Hematopoietic multipotent progenitor cell treated with erythropoietin and hydrocortisone succinate and interleukin-3 and kit ligand, for 15 days (in vitro differentiated cells): Measurements from ENCODE around the gene DDX10.

Source experiments
- DNase-seq: peaks from one replicate; pipeline ENCODE4 v3.0.0-alpha.2; 2015; ENCODE audit warnings: low spot score

DDX10 gene

GRCh38 chr11:108906826-108907225 lies 242.0 kb downstream of the DDX10 start:
- no peak for DNase-seq

- DNase-seq: no peak
Measured at GRCh38 chr11:108909041-108909440, 244.2 kb downstream of the DDX10 start.

GRCh38 chr11:108909921-108910320 lies 245.1 kb downstream of the DDX10 start:
- DNase-seq: no peak

- no peak for DNase-seq
Measured at GRCh38 chr11:108912581-108912980, 247.7 kb downstream of the DDX10 start.

- no peak for DNase-seq
Measured at GRCh38 chr11:108913204-108913603, 248.3 kb downstream of the DDX10 start.

- DNase-seq: no peak
Measured at GRCh38 chr11:108914211-108914610, 249.3 kb downstream of the DDX10 start.

- no peak for DNase-seq
Measured at GRCh38 chr11:108914981-108915380, 250.1 kb downstream of the DDX10 start.

- DNase-seq: no peak
Measured at GRCh38 chr11:108915666-108916065, 250.8 kb downstream of the DDX10 start.

DNA sequence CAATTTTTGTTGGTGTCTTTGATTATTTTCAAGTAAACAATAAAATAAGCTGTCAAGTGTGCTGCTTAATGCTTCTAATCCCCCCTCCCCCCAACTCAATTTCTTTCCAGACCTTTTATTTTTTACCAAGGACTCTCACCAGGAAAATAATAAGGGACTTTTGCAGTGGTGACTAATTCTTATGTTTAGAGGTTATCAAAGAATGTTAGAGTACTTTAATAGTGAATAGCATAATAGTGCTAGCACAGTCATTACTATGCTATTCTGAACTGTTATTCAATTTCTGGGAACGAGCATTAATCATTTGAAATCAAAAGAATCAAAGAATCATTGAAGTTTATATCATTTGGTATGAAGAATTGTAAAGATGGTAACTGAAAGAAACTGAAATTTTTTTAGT lies 251.4 kb downstream of the DDX10 start:
- no peak for DNase-seq

DNA sequence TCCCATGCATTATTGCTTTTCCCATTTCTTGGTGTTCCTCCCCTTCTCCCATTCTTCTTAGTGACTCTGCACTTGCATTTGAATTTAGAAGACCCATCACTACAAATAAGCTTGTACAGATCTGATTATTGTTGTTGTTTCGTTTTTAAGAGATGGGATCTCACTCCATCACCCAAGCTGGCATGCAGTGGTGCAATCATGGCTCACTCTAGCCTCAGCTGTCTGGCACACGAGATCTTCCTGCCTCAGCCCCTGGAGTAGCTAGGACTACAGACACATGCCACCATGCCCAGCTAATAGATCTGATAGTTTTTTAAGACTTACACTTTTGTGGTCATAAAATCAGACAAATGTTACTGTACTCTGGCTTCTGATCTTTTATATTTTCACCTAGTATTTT lies 252.1 kb downstream of the DDX10 start:
- DNase-seq: no peak

- no peak for DNase-seq
Measured at GRCh38 chr11:108921211-108921610, 256.3 kb downstream of the DDX10 start.

DNA sequence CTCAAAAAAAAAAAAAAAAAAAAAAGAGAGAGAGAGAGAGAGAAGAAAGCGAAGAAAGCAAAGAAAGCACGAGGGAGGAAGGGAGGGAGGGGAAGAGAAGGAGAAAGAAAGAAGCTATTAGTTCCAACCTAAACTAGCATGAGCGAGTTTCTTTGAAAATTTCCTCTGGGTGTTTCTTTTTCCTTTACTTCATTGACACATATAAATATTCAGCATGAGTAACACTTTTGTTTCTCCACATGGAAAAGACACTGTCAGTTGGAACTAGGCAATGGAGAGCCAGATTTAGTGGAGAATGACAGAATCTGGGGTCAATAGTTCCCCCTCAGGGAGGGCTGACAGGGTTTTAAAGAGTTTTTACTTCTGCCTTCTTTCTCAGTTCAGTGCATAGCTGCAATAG lies 257.4 kb downstream of the DDX10 start:
- no peak for DNase-seq

DNA sequence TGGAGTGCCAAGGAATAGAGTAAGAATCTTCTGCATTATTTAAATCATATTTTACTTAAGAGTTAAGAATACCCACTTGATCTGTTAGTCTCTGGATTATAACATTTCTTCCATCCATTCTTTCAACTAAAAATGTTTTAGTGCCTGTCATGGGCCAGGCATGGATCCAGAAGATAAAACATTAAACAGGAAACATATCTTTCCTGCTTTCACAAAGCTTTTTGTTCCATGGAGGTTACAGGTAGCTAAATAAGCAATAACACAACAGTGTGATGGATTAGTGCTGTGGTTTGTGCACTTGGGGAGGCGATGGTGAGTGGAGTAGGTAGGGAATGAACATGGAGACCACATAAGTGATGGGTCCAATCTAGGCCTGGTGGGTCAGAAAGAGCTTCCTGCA lies 258.5 kb downstream of the DDX10 start:
- no peak for DNase-seq

DNA sequence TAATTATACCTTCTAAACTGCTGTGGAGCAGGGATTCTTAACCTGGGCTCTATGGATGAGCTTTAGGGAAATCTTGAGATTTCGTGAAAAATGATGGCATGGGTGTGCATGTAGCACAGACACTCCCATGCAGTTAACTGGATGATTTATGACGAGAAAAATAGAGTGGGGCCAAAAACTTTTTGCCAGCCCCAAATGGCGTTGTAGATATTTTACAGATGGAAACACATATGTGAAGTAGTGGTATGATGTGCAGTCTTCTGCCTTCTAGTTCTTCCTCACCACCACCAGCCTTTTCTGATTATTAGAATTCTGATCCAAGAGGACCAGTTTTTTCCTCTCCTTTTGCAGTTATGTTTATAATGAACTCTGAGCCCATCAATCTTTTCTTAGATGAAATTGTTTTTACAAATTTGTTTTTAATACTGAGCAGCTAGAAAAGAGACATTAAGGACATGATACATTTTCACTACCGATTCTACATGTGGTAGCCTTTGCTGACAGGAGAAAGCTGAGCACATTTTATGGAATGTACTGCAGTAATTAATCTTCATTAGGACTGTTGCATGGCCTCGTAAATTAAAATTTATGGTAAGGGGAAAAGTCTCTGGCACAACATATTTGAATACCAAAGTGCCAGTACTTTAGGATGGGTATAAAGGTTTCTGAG lies 261.4 kb downstream of the DDX10 start:
- no peak for DNase-seq

DNA sequence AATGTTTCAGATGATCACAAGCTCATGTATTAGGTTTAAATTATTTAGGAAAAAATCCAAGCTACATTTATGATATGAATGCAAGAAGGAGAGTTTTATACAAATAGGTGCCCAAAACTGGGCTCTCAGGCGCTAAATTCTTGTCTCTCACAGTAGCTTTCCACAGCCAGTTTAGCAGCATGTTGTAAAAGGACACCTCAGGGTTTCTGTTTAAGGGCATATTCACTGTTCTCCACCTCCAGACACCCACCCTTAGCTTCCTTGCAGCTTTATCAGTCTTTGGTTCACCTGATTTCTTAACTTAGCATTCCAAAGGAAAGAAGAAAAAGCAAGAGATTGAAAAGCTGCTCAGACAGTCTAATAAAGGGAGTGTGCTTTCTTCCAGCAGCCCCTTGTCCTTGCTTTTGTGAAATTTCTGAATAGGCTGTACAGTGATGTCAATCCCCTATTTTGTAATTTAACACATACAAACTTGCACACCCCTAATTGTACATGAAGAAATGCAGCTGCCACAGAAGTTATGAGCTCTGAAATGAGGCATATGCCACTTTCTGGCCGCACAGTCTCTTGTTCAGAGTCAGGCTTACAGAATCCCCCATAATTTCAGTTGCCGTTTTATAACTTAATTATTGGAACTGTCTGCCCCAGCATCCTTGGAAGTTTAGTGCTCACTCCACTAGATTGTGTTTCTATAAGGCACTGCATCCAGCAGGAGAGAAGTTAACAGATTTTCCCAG lies 262.1 kb downstream of the DDX10 start:
- no peak for DNase-seq

GRCh38 chr11:108927791-108928545 lies 263.1 kb downstream of the DDX10 start:
- no peak for DNase-seq

- DNase-seq: no peak
Measured at GRCh38 chr11:108929241-108929640, 264.4 kb downstream of the DDX10 start.

GRCh38 chr11:108931168-108931567 lies 266.3 kb downstream of the DDX10 start:
- DNase-seq: no peak

DNA sequence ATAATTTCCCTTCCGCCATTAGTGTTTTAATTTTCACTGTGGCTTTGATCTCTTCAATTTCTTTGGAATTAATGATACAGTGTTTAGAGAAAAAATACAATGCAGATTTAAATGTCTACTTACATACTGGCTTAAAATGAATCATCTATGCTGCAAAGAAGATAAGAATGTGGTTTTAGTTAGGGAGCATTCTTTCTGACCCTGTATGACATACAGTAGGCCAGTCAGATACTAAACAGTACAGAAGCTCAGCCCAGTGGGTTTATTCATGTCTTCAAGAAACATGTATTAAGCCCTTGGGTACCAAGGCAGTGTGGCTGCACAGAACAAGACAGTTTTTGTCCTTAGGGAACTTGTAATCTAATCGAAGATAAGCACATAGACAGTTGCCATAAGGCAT lies 268.8 kb downstream of the DDX10 start:
- no peak for DNase-seq

DNA sequence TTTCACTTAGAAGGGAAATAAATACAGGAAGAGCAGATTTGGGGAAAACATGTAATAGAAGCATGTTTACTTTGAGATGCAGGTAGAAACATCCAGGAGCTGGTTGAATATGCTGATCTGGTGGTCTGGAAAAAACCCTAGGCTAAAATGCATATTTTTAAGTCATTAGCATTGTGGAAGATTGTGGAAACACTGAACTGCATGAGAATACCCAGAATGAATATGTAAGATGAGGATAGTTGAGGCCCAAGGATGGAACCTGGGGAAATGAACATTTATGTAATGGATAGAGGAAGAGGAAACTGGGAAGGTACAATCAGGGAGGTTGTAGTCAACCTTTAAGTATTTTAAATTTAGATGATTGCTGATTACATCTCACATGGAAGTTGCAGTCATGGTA lies 269.4 kb downstream of the DDX10 start:
- no peak for DNase-seq

DNA sequence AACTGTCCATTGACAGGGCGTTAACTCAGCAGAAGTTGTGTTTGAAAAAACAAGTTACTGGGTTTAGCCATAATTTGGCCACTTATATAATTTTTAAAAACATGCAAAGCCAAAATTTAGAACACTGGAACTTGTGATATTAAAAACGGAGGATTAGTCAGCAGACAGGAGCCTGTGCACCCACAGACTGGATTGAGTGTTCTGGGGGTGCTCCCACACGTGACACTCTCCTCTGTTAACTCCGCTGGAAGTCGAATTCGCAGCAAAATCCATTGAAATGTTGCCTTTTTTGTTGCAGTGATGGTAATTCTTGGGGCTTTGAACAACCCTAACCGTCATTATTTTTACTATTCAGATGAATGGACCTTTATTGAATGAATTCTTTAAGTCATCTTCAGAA lies 269.8 kb downstream of the DDX10 start:
- no peak for DNase-seq

DNA sequence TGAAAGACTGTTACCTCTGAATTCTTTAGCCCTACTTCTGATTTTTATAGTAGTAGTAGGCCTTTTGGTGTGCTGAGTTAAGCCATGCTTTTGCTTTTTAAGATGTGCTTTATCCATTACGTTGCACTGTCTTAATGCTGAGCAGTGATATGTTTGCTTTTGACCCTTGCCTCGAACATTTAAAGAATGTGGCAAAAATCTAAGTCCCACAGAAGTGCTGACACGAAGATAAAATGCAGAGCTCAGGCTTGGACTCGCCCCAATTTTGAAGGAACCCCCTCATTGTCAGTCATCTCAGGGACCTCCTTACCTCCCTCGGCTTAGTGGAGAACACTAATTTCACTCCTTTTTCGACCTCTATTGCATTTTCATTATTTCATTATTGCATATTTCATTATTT lies 272.9 kb downstream of the DDX10 start:
- DNase-seq: no peak

GRCh38 chr11:108938604-108939003 lies 273.7 kb downstream of the DDX10 start:
- no peak for DNase-seq
